ENCODE results near the gene RIMBP2.
"Not testable (repeated sequence)": the region's sequence is repeated elsewhere in the genome, so short reads cannot be mapped to it uniquely, and the experiment has no call there.

Gene RIMBP2

GRCh38 chr12:130655881-130656280 is 60.2 kb downstream of the RIMBP2 start:
- DNase-seq, result no peak

GRCh38 chr12:130655010-130655409 is 61.1 kb downstream of the RIMBP2 start:
- DNase-seq, result no peak

- DNase-seq, result no peak
Observed at GRCh38 chr12:130651188-130651959, 64.7 kb downstream of the RIMBP2 start.

GRCh38 chr12:130650131-130650530 is 66.0 kb downstream of the RIMBP2 start:
- DNase-seq, result no peak

- no peak for DNase-seq
Observed at GRCh38 chr12:130649101-130650045, 66.7 kb downstream of the RIMBP2 start.

GRCh38 chr12:130647814-130648213 is 68.3 kb downstream of the RIMBP2 start:
- DNase-seq, result no peak

GRCh38 chr12:130646716-130647370 is 69.3 kb downstream of the RIMBP2 start:
- no peak for DNase-seq

GRCh38 chr12:130646191-130646590 is 69.9 kb downstream of the RIMBP2 start:
- not testable (repeated sequence) for DNase-seq

GRCh38 chr12:130645751-130646150 is 70.3 kb downstream of the RIMBP2 start:
- DNase-seq, result no peak

- no peak for DNase-seq
Observed at GRCh38 chr12:130644566-130644965, 71.5 kb downstream of the RIMBP2 start.

- DNase-seq, result no peak
Observed at GRCh38 chr12:130644146-130644545, 72.0 kb downstream of the RIMBP2 start.

GRCh38 chr12:130642856-130643255 is 73.2 kb downstream of the RIMBP2 start:
- no peak for DNase-seq

GRCh38 chr12:130641533-130642184 is 74.4 kb downstream of the RIMBP2 start:
- DNase-seq, result no peak

GRCh38 chr12:130640901-130641300 is 75.2 kb downstream of the RIMBP2 start:
- no peak for DNase-seq

- DNase-seq, result no peak
Observed at GRCh38 chr12:130640496-130640895, 75.6 kb downstream of the RIMBP2 start.

- DNase-seq, result no peak
Observed at GRCh38 chr12:130639476-130640424, 76.3 kb downstream of the RIMBP2 start.

- no peak for DNase-seq
Observed at GRCh38 chr12:130636370-130636769, 79.7 kb downstream of the RIMBP2 start.

GRCh38 chr12:130634866-130635265 is 81.2 kb downstream of the RIMBP2 start:
- no peak for DNase-seq

GRCh38 chr12:130633771-130634170 is 82.3 kb downstream of the RIMBP2 start:
- peak; percentile 85 for DNase-seq

- no peak for DNase-seq
Observed at GRCh38 chr12:130632642-130633041, 83.5 kb downstream of the RIMBP2 start.

GRCh38 chr12:130628304-130628703 is 87.8 kb downstream of the RIMBP2 start:
- DNase-seq, result no peak

- no peak for DNase-seq
Observed at GRCh38 chr12:130627175-130627574, 88.9 kb downstream of the RIMBP2 start.

All from retina (tissue), 1 donor.